ENCODE data around the gene MRE11.

The MRE11 gene

DNA sequence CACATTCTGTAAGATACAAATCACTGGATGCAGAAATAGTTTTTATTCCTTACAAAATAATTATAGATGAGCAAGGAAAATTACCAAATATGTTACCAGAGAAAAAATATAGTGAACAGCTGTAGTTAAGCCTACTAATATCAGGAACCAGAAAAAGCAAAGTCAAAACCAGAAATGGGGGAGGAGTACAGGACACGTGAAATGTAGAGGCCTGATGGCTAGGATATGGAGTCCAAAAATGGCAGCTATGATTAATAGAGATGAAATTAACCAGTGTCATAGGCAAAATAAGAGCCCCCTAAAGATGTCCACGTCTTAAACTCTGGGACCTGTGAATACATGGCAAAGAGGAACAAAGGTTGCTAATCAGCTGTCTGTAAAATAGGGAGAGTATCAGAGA is 34.1 kb downstream of the MRE11 start:
- no peak overlapping the region for H3K27ac ChIP-seq

DNA sequence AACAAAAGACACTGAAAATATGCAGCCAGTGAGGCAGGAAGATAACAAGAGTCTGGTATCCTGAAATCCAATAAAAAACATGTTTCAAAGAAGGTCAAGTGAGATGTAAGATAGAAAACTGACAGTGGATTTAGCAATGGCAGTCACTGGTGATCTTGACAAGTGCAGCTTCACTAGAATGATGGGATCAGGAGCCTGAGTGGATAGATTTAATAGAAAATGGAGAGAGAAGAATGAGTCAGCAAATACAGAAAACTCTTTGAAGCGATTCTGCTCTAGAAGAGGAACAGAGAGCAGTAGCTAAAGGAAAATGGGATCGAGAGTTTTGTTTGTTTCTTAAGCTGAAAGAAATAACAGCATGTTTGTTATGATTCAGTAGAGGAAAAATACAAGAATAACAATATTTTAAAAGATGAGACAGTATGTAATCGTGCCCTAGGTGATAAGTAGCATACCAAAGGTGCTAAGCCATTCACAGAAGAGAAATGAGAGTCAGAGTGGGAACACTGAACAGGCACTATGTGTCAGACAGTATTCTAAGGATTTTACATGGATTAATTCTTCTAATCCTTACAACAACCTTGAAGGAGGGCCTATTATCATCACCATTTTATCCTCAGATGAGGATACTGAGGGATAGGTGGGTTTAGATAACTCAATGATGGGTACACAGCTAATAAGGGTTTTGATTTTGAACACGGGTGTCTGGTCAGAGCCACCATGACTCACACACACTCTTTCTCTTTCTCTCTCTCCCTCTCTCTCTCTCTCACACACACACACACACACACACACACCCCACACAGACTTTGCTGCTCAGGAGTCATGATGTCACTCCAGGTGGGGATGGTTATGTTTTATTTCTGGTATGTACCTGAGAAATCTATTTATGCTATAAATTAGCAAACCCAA is 36.3 kb downstream of the MRE11 start:
- TF ChIP-seq, protein P1, sequence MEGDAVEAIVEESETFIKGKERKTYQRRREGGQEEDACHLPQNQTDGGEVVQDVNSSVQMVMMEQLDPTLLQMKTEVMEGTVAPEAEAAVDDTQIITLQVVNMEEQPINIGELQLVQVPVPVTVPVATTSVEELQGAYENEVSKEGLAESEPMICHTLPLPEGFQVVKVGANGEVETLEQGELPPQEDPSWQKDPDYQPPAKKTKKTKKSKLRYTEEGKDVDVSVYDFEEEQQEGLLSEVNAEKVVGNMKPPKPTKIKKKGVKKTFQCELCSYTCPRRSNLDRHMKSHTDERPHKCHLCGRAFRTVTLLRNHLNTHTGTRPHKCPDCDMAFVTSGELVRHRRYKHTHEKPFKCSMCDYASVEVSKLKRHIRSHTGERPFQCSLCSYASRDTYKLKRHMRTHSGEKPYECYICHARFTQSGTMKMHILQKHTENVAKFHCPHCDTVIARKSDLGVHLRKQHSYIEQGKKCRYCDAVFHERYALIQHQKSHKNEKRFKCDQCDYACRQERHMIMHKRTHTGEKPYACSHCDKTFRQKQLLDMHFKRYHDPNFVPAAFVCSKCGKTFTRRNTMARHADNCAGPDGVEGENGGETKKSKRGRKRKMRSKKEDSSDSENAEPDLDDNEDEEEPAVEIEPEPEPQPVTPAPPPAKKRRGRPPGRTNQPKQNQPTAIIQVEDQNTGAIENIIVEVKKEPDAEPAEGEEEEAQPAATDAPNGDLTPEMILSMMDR (conservative IDR thresholded peaks at IDR 0.05) = no peak

More for the DNA sequence above, 34.1 kb downstream of the MRE11 start:
- TF ChIP-seq, protein P1 (conservative IDR thresholded peaks at IDR 0.05) = no peak

DNA sequence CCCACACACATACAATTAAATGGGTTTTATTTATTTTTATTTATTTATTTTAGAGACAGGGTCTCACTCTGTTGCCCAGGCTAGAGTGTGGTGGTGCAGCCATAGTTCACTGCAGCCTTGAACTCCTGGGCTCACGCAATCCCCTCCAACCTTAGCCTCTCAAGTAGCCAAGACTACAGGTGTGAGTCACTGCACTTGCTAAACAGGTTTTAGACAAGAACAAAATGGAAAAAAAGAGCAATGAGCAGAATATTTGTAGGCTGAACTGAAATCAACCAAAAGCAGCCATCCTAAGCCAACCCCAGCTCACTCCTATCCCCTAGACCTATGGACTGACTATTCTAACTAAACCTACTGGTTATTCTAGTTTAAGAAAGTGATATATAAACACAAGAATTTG is 37.8 kb downstream of the MRE11 start:
- TF ChIP-seq, protein P1 (conservative IDR thresholded peaks at IDR 0.05) = no peak
- no peak overlapping the region for H3K27ac ChIP-seq

More for the DNA sequence above, 36.3 kb downstream of the MRE11 start:
- H3K27ac ChIP-seq = no peak overlapping the region

DNA sequence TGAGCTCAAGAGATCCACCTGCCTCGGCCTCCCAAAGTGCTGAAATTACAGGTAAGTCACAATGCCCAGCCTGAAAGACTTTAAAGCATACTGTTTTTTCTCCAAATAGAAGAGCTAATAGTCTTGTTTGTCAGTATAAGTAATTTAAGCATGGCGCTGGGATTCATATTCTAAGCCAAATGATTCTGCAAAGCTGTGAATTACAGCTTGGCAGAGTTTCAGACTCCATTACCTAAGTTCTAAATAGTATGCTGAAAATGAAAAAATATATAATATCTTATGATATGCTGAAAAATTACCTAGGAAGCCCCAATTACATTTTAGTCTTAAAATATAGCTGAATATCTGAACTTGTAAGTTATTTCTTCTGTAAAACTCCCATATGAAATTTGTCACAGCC is 39.3 kb downstream of the MRE11 start:
- TF ChIP-seq, protein P1 (conservative IDR thresholded peaks at IDR 0.05) = no peak

DNA sequence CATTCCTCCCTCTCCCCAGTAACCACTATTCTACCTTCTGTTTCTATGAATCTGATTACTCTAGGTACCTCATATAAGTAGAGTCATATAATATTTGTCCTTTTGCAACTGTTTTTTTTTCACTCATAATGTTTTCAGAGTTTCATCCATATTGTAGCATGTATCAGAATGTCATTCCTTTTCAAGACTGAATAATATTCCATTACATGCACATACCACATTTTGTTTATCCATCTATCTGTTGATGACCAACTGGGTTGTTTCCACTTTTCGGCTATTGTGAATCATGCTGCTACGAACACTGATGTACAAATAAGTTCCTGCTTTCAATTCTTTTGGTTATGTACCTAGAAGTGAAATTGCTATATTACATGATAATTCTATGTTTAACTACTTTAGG is 40.7 kb downstream of the MRE11 start:
- TF ChIP-seq, protein P1 (conservative IDR thresholded peaks at IDR 0.05) = no peak
- no peak overlapping the region for H3K27ac ChIP-seq

More for the DNA sequence above, 39.3 kb downstream of the MRE11 start:
- H3K27ac ChIP-seq = no peak overlapping the region

DNA sequence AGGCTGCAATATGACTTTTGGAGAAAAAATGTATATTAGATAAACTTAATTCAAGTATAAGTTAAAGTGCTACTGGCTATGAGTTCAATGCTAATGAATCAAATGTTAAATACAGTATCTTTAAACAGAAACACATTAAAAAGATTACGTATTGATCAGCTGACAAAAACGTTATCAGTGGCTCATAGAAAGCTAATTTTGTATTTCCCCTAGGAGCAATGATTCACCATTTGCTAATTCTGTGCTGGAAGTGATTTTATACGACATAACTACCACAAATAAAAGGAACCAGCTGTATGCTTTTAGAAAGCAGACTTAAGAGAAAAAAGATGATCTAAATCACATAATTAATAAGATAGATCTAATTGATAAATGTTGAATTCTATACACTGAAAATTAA is 43.6 kb downstream of the MRE11 start:
- TF ChIP-seq, protein P1 (conservative IDR thresholded peaks at IDR 0.05) = no peak
- no peak overlapping the region for H3K27ac ChIP-seq

DNA sequence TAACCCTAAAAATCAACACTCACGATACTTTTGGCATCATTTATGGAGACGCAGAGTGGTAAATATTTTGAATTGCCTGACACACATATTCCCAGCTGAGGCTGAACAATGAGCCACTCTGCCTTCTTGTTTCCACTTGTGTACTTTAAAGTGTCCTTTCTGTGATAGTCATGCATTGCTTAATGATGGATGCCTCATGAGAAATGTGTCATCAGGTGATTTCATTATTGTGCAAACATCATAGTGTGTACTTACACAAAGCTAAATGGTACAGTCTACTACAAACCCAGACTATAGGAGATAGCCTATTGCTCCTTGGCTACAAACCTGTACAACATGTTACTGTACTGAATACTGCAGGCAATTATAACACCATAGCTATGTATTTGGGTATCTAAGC is 44.2 kb downstream of the MRE11 start:
- no peak overlapping the region for H3K27ac ChIP-seq
- TF ChIP-seq, protein P1 (conservative IDR thresholded peaks at IDR 0.05) = no peak
